Measurements from ENCODE around the gene SPCS3.
"Not testable (repeated sequence)": the region's sequence is repeated elsewhere in the genome, so short reads cannot be mapped to it uniquely, and the experiment has no call there.

SPCS3 gene

DNA sequence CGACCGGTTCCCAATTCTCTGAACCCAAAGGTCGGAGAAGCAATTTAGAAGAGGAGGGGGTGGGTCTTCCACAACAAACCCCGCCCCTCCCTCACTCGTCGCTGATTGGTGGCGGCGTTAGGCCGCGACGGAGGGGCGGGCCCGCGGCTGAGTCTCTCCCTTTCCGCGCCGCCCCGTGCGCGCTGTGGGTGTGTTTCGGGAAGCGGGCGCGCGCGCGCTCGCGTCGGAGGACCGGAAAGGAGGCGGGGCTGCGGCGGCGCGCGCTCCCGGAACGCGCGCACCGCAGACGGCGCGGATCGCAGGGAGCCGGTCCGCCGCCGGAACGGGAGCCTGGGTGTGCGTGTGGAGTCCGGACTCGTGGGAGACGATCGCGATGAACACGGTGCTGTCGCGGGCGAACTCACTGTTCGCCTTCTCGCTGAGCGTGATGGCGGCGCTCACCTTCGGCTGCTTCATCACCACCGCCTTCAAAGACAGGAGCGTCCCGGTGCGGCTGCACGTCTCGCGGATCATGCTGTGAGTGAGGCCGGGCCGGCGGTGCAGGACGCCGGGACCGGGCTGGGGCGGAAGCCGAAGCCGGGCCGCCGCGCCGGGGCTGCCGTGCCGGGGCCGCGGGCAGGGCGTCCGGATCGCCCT is at the start of gene SPCS3:
Gene SPCS3, plus strand, starts transcription at position 263 of the 636 bp plus-strand sequence. Its CDS starts 111 bp downstream, at position 374.
- peak within 1 kb of the TSS; percentile 93 for H3K4me3 ChIP-seq (ENCODE audit: low read depth, low read length)
- peak; percentile 81 for DNase-seq (ENCODE audit: low read depth)

DNA sequence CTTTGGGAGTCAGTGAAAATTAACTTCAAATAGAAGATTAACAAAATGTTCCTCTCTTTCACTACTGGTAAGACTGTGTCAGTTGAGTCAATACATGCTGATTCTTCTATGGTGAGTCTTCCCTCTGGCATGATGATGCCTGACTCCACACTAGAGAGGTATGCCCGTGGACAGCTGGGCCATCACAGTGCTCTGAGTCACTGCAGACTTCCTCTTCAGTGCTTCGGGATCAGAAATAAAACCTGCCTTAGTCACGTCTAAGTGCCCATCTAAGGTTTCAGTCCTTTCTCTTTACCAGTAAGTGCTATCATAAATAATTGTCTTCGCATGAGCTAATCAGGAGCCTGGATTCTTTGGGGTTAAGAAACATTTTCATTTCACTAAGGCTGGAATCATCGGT is 49.1 kb upstream of the SPCS3 start:
- no peak overlapping the region for H3K4me3 ChIP-seq (ENCODE audit: low read depth, low read length)
- peak; percentile 99 for DNase-seq (ENCODE audit: low read depth)

GRCh38 chr4:176271749-176272148 is 48.0 kb upstream of the SPCS3 start:
- peak; percentile 52 for DNase-seq (ENCODE audit: low read depth)
- no peak overlapping the region for H3K4me3 ChIP-seq (ENCODE audit: low read depth, low read length)

DNA sequence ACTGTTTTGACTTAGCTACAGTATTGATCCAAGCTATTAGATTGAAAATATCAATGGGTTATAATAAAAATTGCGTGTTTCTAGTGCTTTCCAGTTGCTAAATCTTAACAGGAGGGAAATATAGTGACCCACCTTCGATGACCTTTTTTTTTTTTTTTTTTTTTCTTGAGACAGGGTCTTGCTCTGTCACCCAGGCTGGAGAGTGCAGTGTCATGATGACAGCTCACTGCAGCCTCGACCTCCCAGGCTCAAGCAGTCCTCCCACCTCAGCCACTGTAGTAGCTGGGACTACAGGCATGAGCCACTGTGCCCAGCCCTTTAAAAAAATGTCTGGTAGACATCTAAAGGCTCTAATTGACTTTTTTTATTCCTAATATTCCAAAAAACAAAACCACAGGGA is 47.0 kb upstream of the SPCS3 start:
- DNase-seq (ENCODE audit: low read depth) = no peak
- H3K4me3 ChIP-seq (ENCODE audit: low read depth, low read length) = no peak overlapping the region

DNA sequence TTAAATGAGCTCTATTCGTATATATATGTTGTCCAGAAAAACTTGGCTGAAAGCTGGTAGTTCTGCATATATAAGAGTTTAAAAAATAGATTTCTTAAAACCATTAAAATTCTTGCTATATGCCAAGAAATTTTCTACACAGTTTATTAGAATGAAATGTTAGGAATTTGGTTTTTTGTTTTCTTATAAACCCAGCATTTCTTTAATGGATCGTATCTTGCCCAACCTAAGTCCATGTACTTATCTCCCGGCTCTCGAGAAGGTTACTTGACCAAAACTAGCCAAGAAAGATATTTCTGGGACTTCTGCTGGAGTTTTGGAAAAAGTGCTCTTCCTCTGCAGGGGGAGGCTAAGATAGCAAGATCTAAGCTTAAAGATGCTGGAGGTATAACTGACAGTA is 46.0 kb upstream of the SPCS3 start:
- no peak for DNase-seq (ENCODE audit: low read depth)
- no peak overlapping the region for H3K4me3 ChIP-seq (ENCODE audit: low read depth, low read length)

DNA sequence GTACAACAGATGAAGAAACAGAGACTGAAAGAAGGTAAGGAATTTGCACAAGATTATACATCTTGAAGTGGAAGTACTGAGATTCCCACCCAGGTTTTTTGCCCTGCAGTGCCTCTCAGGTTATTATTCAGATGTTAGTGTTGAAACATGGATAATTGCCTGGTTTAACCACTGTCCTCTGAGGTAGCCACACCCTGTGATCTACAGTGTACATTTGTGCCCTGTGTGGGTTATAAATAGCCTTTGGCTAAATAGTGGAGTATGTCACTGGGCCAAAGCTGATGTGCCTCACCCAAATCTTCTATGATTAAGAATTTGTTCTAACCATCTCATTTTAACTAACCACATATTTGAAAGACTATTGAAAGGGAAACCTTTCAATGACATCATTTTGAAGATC is 45.3 kb upstream of the SPCS3 start:
- DNase-seq (ENCODE audit: low read depth) = no peak
- H3K4me3 ChIP-seq (ENCODE audit: low read depth, low read length) = no peak overlapping the region

GRCh38 chr4:176276710-176277109 is 43.1 kb upstream of the SPCS3 start:
- no peak overlapping the region for H3K4me3 ChIP-seq (ENCODE audit: low read depth, low read length)
- DNase-seq (ENCODE audit: low read depth) = no peak

GRCh38 chr4:176277162-176277904 is 42.4 kb upstream of the SPCS3 start:
- DNase-seq (ENCODE audit: low read depth) = no peak
- no peak overlapping the region for H3K4me3 ChIP-seq (ENCODE audit: low read depth, low read length)

GRCh38 chr4:176279560-176279959 is 40.2 kb upstream of the SPCS3 start:
- not testable (repeated sequence) for DNase-seq (ENCODE audit: low read depth); H3K4me3 ChIP-seq (ENCODE audit: low read depth, low read length)

- H3K4me3 ChIP-seq (ENCODE audit: low read depth, low read length) = no peak overlapping the region
- no peak for DNase-seq (ENCODE audit: low read depth)
Measured at GRCh38 chr4:176286728-176287127, 33.0 kb upstream of the SPCS3 start.

DNA sequence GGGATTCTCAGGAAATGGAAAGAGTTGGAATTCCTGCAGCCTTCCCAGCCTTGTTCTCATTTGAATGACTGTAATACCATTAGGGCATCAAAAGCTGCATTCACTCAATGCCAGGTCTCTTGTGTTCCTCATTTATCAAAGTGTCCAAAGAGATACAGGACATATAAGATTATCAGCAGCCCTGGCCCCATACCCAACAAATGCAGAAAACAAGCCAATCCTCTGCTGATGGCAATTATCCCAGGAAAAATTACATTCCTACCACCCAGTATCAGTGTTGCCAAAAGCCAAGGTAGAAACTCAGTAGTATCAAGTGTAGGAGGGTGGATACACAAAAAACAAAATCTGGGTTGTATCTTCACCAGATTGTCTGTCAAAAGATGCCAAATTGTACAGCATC is 32.2 kb upstream of the SPCS3 start:
- no peak for DNase-seq (ENCODE audit: low read depth)
- H3K4me3 ChIP-seq (ENCODE audit: low read depth, low read length) = no peak overlapping the region

DNA sequence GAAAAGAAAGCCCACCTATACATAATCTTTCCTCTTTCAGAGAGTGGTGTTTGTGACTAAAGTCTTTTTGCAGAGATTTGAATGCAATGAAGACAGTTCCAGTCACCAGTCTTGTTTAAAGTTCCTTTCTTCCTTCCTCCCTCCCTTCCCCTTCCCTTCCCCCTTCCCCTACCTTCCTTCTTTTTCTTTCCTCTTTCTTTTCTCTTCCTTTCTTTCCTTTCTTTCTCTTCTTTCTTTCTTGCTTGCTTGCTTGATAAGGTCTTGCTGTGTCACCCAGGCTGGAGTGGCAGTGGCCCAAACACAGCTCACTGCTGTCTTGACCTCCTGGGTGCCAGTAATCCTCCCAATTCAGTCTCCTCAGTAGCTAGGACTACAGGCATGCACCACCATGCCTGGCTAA is 31.7 kb upstream of the SPCS3 start:
- H3K4me3 ChIP-seq (ENCODE audit: low read depth, low read length) = no peak overlapping the region
- DNase-seq (ENCODE audit: low read depth) = no peak

- DNase-seq (ENCODE audit: low read depth) = no peak
- no peak overlapping the region for H3K4me3 ChIP-seq (ENCODE audit: low read depth, low read length)
Measured at GRCh38 chr4:176289561-176289960, 30.2 kb upstream of the SPCS3 start.

GRCh38 chr4:176290520-176290919 is 29.2 kb upstream of the SPCS3 start:
- H3K4me3 ChIP-seq (ENCODE audit: low read depth, low read length) = no peak overlapping the region
- DNase-seq (ENCODE audit: low read depth) = no peak

- DNase-seq (ENCODE audit: low read depth) = no peak
- H3K4me3 ChIP-seq (ENCODE audit: low read depth, low read length) = no peak overlapping the region
Measured at GRCh38 chr4:176291748-176292147, 28.0 kb upstream of the SPCS3 start.

DNA sequence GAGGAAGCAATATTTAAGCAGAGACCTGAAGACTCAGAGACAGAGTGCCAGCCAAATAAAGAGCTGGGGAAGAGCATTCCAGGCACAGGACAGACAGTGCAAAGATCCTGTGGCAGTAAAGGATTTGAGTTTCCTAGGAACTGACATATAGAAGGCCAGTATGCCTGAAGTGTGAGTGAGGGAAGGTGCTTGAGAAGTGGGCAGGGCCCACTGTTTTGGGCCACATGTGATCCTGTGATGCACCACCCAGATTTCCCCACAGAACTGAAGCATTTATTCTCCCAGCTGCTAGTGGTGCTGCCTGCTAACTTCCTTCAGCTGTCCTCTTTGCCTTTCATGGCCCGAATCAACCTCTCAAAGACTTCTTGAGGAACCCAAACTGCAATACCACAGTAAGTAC is 26.8 kb upstream of the SPCS3 start:
- H3K4me3 ChIP-seq (ENCODE audit: low read depth, low read length) = no peak overlapping the region
- DNase-seq (ENCODE audit: low read depth) = no peak

GRCh38 chr4:176293660-176294059 is 26.1 kb upstream of the SPCS3 start:
- DNase-seq (ENCODE audit: low read depth) = no peak
- H3K4me3 ChIP-seq (ENCODE audit: low read depth, low read length) = no peak overlapping the region

GRCh38 chr4:176295907-176296306 is 23.9 kb upstream of the SPCS3 start:
- not testable (repeated sequence) for H3K4me3 ChIP-seq (ENCODE audit: low read depth, low read length); DNase-seq (ENCODE audit: low read depth)

DNA sequence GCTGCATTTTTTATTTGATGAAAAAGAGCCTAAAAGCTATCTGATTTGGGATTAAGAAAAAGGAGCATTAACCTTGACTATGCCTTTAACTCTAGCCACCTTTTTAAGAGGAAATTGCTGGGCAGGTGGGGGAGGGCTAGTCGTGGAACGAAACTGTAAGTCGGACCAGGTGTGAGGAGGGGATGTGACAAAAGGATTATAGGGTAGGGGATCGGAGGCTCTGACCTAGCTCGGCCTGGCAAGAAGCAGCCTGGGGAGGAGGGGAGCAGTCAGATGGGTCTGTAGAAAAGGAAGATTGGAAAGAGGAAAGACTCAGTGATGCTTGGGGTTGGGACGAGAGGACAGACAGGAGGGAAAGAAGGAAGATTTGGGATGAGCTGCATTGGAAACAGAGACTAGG is 21.1 kb upstream of the SPCS3 start:
- no peak overlapping the region for H3K4me3 ChIP-seq (ENCODE audit: low read depth, low read length)
- no peak for DNase-seq (ENCODE audit: low read depth)

DNA sequence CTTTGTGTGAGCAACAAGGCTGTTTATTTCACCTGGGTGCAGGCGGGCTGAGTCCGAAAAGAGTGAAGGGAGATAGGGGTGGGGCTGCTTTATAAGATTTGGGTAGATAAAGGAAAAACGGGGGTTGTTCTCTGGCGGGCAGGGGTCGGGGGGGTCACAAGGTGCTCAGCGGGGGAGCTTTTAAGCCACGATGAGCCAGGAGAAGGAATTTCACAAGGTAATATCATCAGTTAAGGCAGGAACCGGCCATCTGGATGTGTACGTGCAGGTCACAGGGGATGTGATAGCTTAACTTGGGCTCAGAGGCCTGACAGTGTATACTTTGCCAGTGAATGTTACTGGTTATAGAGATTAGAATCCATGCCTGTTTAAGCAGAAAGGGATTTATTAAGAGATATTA is 19.7 kb upstream of the SPCS3 start:
- no peak overlapping the region for H3K4me3 ChIP-seq (ENCODE audit: low read depth, low read length)
- DNase-seq (ENCODE audit: low read depth) = no peak

- no peak for DNase-seq (ENCODE audit: low read depth)
- no peak overlapping the region for H3K4me3 ChIP-seq (ENCODE audit: low read depth, low read length)
Measured at GRCh38 chr4:176300565-176300964, 19.2 kb upstream of the SPCS3 start.
